GM19395 (cell line): Measurements from ENCODE around the gene THUMPD1.
"Not testable (repeated sequence)": the region's sequence is repeated elsewhere in the genome, so short reads cannot be mapped to it uniquely, and the experiment has no call there.

ENCODE experiments used
- ATAC-seq: cut with Tn5 transposase; IDR thresholded peaks from one replicate; pipeline ENCODE4 v1.9.1; 2021; ENCODE audit warnings: mild to moderate bottlenecking, moderate library complexity; ENCODE audit not compliant: unreplicated experiment

Gene THUMPD1

DNA sequence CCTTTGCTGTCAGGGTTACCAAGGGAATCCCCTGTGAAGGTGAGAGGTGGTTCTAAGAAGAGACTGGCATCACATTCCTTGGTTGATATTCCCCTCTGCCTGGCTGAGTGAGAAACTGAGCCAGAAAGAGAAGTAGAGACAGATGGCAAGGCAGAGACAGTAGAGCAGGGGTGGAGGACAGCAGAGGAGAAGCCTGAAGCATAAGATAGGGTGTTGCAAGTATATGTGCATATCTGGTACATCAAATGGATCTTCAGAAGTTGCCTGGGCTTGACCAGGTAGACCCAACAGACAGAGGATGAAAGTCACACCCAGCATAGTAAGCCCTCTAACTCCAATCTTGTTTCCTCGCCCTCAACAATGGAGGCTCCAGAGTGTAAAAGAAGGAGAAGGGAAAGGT lies 7.9 kb upstream of the THUMPD1 start:
- ATAC-seq = no peak

DNA sequence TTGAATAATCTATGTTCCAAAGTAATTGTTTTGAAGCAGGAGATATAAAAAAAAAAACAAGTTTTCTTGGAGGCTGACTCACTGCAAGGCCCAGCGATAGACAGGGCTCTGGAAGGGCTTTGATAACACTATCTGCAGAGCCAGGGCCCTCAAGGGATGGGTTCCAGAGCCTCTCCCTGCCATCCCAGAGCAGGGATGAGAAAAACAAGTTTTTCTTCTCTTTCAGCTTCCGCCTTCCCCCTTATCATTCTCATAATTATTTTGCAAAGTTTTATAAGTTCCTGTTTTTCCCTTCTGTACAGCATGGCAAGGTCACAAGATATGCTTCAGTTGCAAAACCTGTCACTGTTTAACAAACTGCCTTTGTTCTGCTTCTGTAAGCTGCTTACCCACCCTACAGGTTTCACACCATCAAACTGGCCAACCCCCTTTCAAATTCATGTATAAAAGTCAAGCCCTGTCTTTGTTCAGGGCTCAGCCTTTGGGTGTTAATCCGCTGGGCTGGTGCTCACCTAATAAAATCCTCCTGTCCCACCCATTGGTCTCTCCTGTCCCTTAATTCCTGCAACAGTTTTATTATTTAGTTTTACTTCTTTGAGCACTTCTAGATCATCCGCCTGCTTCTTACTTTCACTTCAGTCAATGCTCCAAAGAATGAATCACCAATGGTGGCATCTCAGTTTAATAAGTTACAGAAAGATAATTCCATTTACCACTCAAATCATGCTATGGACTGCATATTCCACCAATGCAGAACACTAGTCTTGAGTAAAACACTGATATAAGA lies 5.6 kb upstream of the THUMPD1 start:
- ATAC-seq = no peak

DNA sequence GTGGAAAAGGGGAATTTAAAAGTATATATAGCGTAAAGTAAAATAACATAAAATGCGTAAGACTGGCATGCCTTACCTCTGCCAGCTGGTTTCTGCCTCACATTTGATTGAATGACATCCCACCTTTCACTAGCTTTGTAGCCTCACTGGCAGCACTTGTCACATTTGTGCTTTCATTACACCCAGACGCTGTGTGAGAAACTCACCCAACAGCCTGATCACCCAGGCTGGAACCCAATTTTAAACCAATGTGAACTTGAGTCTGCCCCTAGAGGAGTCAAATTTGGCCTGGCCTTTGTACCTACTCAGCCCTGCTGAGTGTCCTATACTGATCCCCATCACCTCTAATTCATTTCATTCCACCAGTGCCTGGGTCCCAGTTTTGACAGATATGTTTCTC lies 4.8 kb upstream of the THUMPD1 start:
- ATAC-seq = no peak

DNA sequence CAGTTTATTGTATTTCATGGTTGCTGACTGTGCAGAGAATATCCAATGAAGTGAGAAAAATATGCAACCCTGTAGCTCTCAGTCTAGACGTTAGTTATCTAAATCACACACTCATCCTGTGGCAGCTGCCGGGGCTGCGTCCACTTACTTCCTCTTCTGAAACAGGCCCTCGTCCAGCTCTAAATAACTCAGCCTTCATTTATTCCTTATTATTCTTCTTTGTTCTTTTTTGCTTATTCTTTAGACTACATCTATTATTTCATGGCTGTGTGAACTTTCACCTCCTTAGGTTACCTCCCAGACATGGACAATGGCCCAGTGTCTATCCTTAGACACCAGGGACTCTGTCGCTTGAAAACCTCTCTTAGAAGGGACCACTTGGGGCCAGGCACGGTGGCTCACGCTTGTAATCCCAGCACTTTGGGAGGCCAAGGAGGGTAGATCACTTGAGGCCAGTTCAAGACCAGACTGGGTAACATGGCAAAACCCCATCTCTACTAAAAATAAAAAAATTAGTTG lies 3.4 kb upstream of the THUMPD1 start:
- no peak for ATAC-seq

DNA sequence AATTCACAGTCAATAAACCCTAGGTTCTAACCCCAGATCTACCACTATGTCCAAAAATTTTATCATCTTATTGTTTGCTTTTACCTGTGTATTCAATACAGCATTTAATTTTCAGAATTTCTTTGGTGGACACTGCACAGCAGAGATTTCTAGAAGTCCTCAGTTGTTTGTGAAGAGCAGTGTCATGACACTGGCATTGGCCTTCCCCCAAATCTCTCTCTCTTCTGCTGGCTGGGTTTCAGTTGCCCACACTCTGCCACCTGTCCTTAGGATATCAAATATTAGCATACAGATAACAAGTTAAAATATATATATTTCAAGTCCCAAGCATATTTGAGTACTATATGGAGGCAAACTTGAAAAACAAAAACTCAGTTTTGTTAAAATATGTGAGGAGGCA lies 2.0 kb upstream of the THUMPD1 start:
- no peak for ATAC-seq

DNA sequence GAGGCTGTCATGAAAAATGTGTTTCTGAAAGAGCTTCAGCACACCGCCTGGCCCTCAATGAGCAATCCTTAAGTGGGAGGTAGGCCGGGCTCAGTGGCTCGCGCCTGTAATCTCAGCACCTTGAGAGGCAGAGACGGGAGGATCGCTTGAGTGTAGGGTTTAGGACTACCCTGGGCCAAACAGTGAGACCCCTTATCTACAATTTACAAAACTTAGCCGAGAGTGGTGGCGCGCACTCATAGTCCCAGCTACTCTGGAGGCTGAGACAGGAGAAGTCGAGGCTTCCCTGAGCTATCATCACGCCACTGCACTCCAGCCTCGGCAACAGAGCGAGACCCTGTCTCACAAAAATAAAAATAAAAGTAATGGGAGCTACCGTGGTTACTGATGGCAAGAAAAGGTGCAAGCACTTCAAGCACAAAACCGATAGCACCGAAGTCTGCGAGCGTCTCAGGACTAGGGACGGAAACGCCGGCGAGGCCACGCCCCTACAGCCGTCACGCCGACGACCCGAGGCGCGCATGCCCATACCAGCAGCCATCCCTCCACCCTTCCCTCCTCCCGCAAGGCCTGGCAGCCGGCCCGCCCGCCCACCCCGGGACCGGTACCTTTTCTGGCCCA lies 607 bp downstream of the THUMPD1 start:
- ATAC-seq = peak; percentile 84

DNA sequence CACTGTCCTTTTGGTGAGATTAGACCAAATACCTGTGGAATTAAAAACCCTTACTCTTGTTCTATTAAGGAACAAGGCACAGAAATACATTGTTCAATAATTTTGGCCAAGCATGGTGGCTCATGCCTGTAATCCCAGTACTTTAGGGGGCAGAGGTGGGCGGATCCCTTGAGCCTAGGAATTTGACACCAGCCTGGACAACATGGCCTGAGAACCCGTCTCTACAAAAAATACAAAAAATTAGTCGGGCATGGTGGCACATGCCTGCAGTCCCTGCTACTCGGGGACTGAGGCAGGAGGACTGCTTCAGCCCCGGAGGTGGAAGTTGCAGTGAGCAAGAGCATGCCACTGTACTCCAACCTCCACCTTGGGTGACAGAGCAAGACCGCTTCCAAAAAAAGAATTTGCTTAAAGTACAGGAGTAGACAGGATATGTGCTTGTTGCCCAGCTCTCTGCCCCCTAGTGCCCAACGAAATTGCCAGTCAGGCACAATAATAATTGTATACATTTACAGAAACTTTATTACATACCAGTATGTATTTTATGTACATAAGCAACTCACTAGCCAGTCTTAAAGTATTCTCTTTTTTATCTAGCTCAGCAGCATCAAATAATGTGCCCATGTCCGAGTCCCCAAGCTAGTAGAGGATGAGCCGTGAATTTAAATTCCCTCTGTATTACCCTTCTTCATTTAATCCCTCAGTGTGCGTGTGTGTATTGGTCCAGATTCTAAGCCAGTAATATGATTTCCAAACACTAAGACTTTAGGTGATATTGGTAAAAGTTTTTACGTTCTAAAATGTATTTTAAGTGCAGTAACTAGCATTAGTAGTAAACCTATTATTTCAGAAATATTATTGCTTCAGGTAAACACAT lies 1.4 kb downstream of the THUMPD1 start:
- ATAC-seq = no peak

DNA sequence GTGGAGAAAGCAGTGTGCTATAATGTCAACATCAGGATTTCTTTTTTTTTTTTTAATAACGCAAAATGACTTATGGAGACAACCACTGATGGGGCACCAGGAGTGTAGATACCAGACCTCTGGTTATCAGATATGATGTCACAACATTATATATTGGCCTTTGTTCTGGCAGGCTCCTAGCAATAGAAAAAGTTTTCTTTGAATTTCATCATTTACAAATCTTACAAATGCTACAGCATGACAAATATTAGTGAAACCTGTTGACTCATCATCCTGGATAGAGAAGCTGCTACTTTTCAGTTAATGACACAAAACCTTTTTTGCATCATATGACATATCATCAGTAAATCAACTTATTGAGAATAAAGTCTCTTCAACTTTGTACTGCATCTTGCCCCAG lies 6.1 kb downstream of the THUMPD1 start:
- ATAC-seq = no peak

DNA sequence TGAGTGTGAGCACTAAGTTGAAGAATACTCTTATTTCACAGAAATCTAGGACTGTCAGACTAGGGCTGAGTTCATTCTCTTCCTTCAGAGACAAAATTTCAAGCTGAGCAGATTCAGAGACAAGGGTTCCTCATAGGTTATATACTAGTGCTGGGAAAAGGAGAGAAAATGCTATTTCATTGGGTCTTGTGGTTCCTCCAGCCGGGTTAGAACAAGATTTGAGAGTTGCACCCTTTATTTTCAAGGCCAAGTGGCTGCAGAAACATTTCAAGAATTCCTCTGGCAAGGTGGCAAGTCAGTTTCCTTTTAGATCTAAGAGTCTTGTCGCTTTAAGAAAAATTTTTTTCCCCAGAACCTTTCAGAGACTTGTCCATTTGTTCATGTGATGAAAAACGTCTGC lies 6.8 kb downstream of the THUMPD1 start:
- no peak for ATAC-seq

DNA sequence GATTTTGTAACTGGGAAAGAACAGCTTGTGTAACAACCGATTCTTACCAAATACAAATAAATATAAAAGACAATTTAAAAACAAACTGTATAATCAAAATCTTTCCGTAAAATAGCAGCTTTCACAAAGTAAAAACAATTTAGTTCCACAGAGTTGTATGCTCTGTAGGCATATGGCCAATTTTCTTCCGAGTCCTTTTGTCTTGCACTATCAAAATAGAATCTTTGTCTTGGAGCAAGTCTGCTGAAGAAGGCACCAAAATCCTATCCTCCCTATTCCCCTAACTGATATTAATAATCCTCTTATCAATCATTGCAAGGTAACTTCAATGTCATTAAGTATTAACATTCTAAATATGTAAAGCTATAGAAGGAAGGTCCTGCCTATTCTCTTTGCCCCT lies 7.6 kb downstream of the THUMPD1 start:
- ATAC-seq = no peak

DNA sequence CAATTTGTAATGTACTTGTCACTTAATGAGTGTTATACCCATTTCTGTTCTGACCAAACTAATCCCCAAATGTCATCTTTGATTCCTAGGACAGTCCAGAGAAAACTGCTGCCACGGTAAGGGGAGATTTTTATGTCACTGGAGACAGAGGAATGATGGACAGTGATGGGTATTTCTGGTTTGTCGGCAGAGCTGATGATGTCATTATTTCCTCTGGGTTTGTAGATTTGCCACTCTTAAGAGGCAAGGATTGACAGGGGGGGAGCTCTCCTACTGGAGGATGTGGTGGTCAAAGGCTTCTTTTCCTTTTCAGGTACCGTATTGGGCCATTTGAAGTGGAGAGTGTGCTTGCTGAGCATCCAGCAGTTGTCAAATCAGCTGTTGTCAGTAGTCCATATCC lies 12.5 kb downstream of the THUMPD1 start:
- no peak for ATAC-seq

DNA sequence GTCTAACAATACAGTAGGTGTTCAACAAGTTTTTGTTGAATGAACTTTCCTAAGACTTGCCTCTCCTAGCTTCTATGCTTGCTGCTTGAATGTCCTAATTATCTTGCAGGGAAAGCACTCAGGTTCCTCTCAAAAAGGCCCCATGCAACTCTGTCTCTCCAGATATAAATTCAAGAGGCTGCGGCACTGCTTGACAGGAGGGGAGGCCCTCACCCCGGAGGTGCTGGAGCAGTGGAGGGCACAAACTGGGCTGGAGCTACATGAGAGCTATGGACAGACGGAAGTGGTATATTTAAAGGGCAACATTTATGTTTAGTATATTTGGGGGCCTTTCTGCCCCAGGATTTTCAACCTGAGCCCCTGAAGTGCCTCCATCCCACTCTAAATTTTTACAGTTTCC lies 14.4 kb downstream of the THUMPD1 start:
- ATAC-seq = no peak

DNA sequence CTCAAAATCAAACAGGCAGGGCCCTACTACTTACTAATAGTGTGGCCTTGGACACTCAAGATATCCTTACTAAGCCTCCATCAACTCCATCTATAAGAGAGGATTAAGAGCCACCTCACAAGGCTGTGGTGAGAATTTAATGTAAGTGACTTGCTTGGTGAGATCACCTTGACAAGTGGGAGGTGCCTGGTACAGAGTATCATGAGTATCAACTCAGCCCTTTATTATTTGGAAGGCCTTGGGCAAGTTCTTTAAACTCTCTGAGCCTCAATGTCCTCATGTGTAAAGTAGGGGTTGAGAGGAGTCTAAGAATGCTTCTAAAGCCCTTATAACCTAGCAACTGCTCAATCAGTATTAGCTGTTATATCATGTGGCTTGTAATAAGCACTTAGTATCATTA lies 15.0 kb downstream of the THUMPD1 start:
- ATAC-seq = no peak

DNA sequence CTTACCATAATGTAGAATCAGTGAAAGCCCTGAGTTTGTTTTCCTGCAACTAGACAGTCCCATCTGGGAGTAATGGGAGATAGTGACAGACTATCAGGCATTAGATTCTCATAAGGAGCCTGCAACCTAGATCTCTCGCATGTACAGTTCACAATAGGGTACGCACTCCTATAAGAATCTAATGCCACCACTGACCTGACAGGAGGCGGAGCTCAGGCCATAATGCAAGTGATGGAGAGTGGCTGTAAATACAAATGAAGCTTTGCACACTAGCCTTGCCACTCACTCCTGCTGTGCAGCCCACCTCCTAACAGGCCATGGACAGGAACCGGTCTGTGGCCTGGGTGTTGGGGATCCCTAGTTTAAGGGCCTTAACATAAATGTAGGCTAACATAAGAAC lies 21.4 kb downstream of the THUMPD1 start:
- no peak for ATAC-seq

DNA sequence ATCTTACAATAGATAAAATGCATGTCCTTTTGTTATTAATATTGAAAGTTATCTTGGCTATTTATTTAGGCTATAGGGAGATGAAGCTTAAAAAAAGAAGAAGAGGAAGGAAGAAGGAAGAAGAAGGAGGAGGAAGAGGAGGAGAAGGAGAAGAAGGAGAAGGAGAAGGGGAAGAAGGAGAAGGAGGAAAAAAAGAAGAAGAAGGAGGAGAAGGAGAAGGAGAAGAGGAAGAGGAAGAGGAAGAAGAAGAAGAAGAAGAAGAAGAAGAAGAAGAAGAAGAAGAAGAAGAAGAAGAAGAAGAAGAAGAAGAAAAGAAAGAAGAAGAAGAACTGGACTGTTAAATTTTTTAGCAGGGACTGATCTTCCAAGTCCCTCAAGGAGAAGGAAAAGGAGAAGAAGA lies 23.9 kb downstream of the THUMPD1 start:
- ATAC-seq = not testable (repeated sequence)

DNA sequence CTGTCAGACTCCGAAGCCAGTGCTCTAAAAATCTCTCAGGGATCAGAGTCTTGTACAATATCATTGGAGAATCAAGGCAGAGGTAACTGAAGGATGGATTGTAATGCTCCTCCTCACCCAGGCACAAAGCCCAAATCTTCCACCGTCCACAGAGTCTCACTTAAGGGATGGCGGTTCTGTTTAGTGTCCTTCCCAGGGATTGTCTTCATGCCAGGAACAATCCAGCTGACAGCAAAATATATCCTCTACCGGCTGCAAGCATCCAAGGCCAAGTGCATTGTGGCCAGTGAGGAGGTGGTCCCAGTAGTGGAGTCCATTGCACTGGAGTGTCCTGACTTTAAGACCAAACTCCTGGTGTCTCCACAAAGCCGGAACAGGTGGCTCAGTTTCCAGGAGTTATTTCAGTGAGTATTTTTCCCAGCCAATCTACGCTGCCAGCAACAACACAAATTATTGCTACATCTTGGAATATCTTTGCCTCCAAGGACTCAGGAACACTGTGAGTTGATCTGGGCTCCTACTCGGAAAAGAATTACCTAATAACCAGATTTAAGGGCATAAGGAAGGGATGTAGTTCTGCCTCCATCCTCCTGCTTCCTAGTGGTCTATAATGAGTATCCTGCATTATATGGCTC lies 30.2 kb downstream of the THUMPD1 start:
- ATAC-seq = no peak

DNA sequence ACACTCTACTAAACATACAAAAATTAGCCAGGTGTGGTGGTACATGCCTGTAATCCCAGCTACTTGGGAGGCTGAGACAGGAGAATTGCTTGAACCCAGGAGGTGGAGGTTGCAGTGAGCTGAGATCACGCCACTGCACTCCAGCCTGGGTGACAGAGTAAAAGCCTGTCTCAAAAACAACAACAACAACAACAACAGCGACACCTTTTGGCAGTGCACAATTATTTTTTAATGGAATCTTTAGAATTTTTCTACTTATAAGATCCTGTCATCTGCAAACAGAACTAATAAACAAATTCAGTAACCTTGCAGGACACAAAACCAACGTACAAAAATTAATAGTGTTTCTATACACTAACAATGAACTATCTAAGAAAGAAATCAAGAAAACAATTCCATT lies 33.5 kb downstream of the THUMPD1 start:
- ATAC-seq = not testable (repeated sequence)

DNA sequence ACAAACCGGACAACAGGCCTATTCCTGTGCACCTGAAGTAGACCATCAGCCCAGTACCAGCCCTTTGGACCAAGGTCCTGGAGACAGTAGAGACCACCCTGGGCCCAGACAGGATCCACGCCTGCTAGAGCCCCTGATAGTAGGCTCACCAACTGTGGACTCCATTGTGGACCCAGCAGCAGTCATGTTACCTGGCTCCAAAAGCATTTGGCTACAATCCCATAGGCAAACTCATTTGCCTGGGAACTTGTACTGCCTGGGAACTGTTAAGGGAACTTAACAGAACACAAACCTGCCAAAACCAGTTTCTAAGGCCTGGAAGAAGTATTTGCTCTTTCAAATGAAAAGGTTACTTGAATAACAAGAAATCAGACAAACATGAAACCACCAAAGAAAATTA lies 34.2 kb downstream of the THUMPD1 start:
- no peak for ATAC-seq

DNA sequence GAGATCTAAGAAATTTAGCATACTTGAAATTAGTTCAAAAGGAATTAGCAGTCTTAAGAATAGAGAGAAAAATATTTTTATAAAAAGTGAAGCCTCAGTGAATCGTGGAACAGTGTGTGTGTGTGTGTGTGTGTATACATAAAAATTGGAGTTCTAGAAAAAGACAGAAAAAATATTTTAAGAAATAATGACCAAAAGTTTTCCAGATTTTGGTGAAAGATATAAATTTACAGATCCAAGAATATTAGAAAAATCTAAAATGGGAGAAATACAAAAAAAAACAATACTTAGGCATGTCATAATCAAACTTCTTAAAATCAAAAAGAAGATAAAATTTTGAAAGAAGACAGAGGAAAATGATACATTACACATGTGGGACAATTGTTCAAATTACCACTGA lies 35.6 kb downstream of the THUMPD1 start:
- ATAC-seq = not testable (repeated sequence)

DNA sequence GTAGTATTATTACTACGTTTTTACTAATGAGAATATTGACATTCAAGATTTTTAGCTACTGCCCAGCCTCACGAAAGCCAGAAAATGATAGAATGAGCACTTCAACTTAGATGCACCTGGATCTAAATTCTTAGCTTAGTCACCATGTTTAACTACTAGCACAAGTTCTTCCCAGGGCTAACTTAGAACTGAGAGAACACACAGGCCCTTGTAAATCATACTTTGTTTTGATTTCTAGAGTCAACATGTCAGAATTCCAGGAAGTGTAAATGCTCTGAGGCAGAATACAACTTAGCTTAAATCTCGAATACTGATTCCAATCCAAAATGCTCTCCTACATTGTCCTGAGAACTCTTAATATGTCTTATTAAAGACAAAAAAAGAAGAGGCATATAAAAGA lies 37.3 kb downstream of the THUMPD1 start:
- ATAC-seq = no peak

DNA sequence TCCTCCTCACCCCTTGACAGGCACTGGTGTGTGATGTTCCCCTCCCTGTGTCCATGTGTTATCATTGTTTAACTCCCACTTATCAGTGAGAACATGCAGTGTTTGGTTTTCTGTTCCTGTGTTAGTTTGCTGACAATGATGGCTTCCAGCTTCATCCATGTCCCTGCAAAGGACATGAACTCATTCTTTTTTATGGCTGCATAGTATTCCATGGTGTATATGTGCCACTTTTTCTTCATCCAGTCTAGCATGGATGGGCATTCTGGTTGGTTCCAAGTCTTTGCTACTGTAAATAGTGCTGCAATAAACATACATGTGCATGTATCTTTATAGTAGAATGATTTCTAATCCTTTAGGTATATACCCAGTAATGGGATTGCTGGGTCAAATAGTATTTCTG lies 39.9 kb downstream of the THUMPD1 start:
- not testable (repeated sequence) for ATAC-seq
